HK-2 (cell line): Measurements from ENCODE around the gene STAT6.
A peak's percentile ranks its signal among the peaks of the same experiment; 100 is the strongest.
"Not testable (repeated sequence)": the region's sequence is repeated elsewhere in the genome, so short reads cannot be mapped to it uniquely, and the experiment has no call there.

Experiments
- DNase-seq: peaks from one replicate; pipeline ENCODE4 v3.0.0-alpha.2; 2018; ENCODE audit not compliant: unreplicated experiment

The STAT6 gene

DNA sequence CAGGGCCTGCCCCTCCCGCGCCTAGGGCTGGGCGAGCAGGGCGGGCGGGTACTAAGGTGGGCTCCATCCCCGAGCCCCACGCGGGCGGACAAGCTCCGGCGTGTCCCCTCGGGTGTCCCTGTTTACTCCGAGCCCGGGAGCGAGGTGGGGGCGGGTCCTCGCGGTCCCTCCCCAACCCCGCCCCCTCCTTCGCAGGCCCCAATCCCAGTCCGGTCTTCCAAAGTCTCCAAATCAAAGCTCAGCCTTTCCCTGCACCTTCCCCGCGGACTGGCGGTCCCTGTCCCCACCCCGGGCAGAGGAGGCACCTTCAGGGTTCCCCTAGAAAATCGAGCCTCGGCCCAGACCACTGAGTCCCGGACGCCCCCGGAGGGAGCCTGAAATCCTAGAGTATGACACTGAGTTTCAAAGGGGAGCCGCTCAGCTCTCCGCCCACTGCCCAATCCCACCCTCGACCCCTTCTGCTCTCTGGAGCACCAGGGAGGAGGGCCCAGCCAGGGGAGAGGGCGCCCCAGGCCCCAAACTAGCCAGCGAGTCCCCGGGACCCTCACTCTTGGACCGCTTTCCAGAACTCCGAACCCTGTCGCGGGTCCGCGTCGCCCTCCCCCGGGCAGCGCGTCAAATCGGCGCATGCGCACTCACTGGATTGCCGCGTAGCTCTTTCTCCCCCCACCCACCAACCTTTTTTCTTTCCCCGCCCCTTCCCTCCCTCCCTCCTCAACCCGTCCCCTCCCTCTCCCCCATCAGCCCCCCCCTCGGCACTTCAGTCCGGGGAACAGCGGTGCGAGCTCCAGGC, 16.8 kb upstream of the STAT6 start, which contains the start of gene LRP1:
LRP1 (plus strand) TSS at position 758 of the 793 bp plus-strand sequence. CDS start 482 bp downstream, outside the sequence.
- peak; percentile 80 for DNase-seq

GRCh38 chr12:57127101-57127725, 16.1 kb upstream of the STAT6 start:
- peak; percentile 76 for DNase-seq

DNA sequence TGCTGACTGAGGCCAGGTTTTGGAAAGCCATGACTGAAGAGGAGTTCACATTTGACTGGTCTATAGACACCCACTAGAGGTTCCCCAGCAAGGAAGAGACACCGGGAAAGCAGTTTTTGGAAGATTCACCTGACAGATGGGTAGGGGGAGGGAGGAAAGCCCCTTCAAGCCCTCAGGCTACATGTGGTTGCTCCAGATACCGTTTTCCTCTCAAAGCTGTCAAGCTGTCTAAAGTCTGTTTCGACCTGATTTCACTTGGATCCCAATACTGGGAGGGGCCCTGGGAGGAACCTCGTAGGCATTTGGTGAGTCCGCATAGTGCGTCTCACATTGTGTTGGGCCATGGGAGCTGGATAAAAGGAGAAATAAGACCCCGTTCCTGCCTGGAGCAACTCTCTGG, 15.4 kb upstream of the STAT6 start:
- DNase-seq = no peak

DNA sequence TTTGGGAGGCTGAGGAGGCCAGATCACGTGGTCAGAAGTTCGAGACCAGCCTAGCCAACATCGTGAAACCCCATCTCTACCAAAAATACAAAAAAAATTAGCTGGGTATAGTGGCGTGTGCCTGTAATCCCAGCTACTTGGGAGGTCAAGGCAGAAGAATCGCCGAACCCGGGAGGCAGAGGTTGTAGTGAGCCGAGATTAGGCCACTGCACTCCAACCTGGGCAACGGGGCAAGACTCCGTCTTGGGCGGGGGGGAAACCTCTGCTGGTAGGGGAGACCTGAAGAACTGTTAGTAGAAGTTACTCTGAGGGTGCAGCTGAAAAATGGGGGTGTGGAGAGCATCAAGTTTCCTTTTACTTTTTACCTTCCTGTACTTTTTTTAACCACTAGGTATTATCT, 14.9 kb upstream of the STAT6 start:
- DNase-seq = no peak

- peak; percentile 74 for DNase-seq
These were observed 13.2 kb upstream of the STAT6 start for GRCh38 chr12:57124261-57124877.

DNA sequence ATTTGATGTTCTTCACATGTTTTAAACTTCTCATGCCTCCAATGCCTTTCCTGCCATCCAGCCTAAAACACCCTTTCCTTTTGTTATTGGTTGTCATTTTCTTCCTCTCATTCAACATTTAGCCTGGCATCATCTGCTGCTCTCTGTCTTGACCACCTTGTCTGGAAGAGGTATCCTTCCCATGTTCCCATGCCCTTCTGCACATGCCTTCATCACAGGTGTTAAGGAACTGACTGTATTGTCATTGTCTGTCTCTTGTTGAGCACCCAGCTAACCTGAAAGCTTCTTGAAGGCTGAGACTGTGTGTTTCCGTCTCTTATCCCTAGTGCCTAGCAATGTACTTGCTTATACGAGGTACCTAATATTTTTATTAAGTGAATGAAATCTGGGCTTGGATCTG, 12.7 kb upstream of the STAT6 start:
- DNase-seq = no peak

- DNase-seq = not testable (repeated sequence)
These were observed 9.6 kb upstream of the STAT6 start for GRCh38 chr12:57120718-57121117.

DNA sequence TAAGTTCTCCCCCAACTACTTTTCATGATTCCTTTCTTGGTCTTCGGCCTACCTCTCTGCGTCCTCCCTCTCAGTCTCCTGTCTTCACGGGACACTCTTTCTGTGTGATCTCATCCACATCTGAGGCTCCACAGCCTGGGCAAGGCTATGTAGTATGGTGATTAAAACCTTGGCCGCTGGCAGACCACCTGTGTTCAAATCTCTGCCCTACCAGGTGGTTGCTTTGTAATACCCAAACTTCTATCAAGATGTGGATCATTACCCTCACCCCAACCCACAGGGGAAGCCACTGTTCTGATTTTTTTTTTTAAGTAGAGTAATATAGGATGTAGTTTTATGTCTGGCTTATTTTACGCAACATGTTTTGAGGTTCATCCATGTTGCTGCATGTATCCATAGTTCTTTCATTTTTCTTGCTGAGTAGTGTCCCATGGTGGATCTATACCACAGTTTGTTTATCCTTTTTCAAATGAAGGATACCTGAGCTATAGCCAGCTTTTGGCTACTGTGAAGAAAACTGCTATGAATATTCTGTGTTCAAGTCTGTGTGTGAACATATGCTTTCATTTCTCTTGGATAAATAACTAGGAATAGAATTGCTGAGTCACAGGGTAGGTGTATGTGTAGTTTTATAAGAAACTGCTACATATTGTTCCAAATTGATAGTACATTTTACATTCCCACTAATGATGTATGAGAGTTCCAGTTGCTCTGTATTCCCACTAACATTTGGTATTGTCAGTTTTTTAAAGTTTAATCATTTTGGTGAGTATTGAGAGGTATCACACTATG, 8.3 kb upstream of the STAT6 start:
- no peak for DNase-seq

GRCh38 chr12:57118711-57119271, 7.6 kb upstream of the STAT6 start:
- peak; percentile 54 for DNase-seq

DNA sequence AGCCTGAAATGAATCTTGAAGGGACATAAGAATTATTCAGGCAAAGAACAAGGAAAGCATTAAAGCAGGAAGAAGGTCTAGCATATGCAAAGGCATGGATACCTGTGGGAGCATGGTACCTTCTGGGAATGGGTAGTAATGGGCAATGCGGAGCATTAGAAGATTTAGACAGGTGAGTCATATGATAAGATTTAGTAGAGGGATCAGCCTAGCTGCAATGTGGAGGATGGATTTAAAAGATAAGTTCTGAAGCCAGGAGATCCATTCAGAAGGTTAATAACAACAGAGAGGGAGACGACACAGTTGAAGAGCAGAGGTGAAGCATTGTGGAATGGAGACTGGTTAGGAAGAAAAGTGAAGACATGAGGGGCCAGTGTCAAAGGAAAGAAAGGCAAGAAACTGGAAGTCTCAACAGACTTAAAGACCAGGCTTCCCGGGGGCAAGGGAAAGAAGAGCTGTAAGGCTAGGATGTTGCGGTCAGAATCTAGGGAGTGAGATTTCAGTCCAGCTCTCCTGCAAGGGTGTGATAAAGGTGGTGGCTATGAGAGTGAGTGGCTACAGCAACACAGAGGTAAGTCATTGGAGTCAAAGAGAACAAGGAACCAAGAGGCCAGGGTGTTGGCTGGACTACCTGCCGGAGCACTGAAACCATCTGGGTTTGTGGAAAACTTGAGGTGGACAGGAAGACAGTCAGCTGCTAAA, 5.6 kb upstream of the STAT6 start:
- DNase-seq = no peak

DNA sequence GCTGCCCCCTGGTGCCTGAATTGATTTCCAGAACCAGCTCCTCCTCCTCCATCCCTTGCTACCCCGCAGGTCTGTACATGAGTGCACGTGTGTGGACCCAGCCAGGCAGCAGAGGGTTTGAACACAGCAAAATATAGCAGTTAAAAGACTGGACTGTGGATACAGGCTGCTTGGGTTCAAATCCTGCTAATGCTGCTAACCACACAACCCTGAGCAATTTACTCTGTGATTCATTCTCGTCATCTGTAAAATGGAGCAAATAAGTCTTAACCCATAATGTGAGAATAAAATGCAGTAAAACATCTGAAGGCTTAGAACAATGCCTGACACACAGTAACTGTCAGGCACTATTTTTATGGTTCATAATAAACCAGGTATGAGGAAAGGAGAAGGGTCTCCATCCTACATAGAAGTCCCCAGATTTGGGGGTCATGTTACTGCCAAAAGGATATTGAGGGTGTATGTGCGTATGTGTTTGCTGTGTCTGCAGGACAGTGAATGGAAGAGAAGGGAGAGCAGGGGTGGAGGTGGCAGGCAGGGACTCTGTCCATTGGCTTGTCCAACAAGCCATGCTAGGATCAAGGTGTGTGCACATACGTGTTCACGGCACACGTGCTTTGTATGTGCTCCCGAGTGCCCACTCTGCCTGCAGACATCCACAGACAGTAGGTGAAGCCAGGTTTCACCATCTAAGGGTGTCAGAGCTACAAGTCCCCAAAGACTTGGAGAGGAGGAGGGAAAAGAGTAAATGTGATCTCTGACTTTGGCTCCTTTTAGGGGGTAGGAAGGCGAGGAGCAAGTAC, 1.5 kb upstream of the STAT6 start:
- no peak for DNase-seq

- peak; percentile 73 for DNase-seq
These were observed 795 bp downstream of the STAT6 start for GRCh38 chr12:57110104-57111030.

DNA sequence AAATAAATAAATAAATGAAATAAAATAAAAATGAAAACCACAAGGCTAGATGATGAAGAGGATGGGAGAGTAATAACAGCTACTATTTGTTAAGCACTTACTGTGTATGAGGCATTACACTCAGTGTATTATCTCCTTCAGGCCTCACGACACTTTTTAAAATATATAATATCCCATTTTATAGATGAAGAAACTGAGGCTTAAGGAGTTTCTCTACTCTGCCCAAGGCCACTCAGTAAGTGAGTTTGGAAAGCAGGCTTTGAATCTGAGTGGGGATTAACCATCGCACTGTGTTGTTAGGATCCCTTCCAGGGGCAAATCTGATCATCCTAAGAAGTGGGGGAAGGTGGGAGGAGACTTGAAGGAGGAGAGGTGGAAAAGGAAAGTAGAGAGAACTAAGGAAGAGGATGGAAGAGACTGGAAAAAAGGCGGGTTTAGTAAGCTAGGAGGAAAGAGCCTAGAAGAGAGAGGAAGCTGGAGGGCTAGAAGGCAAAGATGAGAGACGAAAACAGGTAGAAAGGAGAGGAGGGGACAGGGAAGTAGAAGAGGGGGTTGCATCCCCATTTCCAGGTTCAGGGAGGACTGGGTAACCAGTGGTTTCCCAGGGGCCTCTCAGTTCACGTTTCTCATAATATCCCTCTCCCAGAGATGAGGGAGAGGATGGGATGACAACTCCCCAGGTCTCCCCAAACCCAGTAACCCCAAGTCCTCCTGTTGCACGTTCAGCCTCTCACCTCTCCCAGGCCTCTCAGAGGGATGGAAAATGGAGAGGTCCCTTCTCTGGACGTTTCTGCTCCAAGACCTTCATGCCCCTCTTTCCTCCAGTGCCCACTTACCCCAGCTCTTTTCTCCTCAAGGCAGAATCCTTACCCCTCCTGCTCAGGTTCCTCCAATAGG, 1.7 kb downstream of the STAT6 start:
- DNase-seq = no peak

DNA sequence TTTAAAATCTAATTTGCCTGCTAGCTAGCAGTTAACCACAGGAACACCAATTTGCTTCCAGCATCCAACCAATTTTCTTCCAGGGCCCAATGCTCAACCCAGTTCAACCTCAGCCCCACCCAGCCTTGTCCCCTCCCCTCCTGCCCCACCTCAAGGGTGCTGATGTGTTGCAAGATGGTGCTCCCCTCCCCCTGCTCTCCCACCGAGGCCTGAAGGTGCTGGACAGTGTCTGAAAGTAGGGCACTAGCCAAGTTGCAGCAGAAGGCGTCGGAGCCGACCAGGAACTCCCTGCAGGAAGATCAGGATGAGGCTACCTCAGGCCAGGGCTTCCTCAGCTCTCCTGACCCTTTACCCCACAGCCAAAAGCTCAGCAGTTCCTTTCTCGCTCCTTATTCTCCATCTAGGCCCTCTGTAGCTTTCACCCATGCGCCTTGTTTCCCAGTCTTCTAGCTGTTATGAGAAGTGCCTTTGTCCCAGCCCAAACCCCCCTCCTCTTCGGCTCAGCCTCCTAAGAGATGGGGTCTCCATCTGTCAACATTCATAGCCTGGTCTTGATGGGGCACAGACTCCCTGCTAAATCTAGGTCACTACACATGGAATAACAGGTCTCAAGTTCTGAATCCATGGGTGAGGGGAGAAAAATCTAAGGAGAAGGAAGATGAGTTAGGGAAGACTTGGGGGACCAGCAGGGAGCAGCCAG, 3.6 kb downstream of the STAT6 start:
- DNase-seq = no peak

GRCh38 chr12:57106021-57106708, 5.0 kb downstream of the STAT6 start:
- DNase-seq = no peak

DNA sequence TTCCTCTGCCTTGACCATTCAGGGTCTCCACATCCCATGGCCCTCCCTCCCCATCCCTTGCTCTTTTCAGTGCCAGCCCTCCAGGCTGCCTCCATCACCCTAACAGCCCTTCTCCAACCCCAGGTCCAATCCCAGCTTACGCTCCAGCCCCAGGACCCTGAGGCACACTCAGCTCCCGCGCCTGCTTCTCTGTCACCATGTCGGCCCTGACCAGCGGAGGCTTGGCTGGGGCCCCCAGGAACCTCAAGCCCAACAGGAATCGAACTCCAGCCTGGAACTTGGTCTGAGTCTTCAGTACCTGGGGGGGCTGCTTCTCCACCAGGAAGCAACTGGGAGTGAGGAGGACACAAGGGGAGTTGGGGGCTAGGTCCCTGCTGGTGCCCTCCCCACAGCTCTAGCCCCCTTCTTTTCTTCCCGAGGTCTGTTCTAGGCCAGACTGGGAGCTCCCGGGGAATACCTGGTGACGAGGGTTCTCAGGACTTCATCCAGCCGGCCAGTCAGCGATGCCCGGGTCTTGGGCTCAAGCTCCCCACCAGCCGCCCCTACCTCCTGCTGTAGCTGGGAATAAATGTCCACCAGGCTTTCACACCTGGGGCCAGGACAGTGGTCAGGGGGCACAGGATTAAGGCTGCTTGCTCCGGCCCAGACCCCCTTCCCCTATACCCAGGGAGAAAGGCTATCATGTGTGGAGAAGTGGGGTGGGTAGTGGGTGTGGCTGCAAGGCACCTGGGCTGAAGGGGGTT, 6.0 kb downstream of the STAT6 start:
- DNase-seq = no peak
